Epidermal melanocyte (primary cell): Measurements from ENCODE around the gene CCDC107.
"Not testable (repeated sequence)": the region's sequence is repeated elsewhere in the genome, so short reads cannot be mapped to it uniquely, and the experiment has no call there.

Experiments used
- DNase-seq: peaks from one replicate; pipeline ENCODE4 v3.0.0; 2011; ENCODE audit warnings: low spot score; ENCODE audit not compliant: insufficient read length

CCDC107 gene

GRCh38 chr9:35637427-35637955 is 20.6 kb upstream of the CCDC107 start:
- not testable (repeated sequence) for DNase-seq

GRCh38 chr9:35638751-35639150 is 19.3 kb upstream of the CCDC107 start:
- DNase-seq = not testable (repeated sequence)

- not testable (repeated sequence) for DNase-seq
Measured at GRCh38 chr9:35639225-35639624, 18.9 kb upstream of the CCDC107 start.

GRCh38 chr9:35639631-35640030 is 18.5 kb upstream of the CCDC107 start:
- DNase-seq = no peak

- DNase-seq = not testable (repeated sequence)
Measured at GRCh38 chr9:35640431-35640830, 17.7 kb upstream of the CCDC107 start.

GRCh38 chr9:35641478-35641877 is 16.6 kb upstream of the CCDC107 start:
- not testable (repeated sequence) for DNase-seq

GRCh38 chr9:35643046-35643445 is 15.0 kb upstream of the CCDC107 start:
- DNase-seq = no peak

- not testable (repeated sequence) for DNase-seq
Measured at GRCh38 chr9:35645736-35646135, 12.4 kb upstream of the CCDC107 start.

- no peak for DNase-seq
Measured at GRCh38 chr9:35646153-35646532, 11.9 kb upstream of the CCDC107 start.

- DNase-seq = peak; percentile 91
Measured at GRCh38 chr9:35646533-35647265, 11.4 kb upstream of the CCDC107 start.

- DNase-seq = no peak
Measured at GRCh38 chr9:35649431-35650340, 8.4 kb upstream of the CCDC107 start.

- DNase-seq = no peak
Measured at GRCh38 chr9:35650341-35651158, 7.5 kb upstream of the CCDC107 start, which contains the start of gene SIT1. Gene SIT1, minus strand, starts transcription at chr9:35650931. Its CDS starts 78 bp downstream, at chr9:35650853.

GRCh38 chr9:35651956-35652828 is 5.9 kb upstream of the CCDC107 start:
- no peak for DNase-seq

GRCh38 chr9:35652829-35653209 is 5.3 kb upstream of the CCDC107 start:
- no peak for DNase-seq

- DNase-seq = no peak
Measured at GRCh38 chr9:35653611-35654010, 4.5 kb upstream of the CCDC107 start.

- no peak for DNase-seq
Measured at GRCh38 chr9:35656348-35656747, 1.7 kb upstream of the CCDC107 start.

- no peak for DNase-seq
Measured at GRCh38 chr9:35656831-35657545, 1.1 kb upstream of the CCDC107 start.

GRCh38 chr9:35657546-35658136 is 451 bp upstream of the CCDC107 start, which contains the start of gene RMRP:
Gene RMRP, minus strand, starts transcription at chr9:35658019.
- peak; percentile 99 for DNase-seq

- DNase-seq = no peak
Measured at GRCh38 chr9:35658968-35659220, 802 bp downstream of the CCDC107 start.
